Activated T-helper 2 cell treated with anti-CD3 and anti-CD28 coated beads, Interferon-gamma antibody, Interleukin-2, Interleukin-4, amounts not matched to agents 10 μg/mL and 5 μg/mL and 100 μg/mL, durations not matched to agents 14 hours and 24 hours and 36 hours (primary cell): ENCODE data around the gene CEP55. TPM values are rescaled to one million over a fixed set of nuclear protein-coding genes. Genes with fewer than 3 reads are reported as not detected.
"Not testable (repeated sequence)": the region's sequence is repeated elsewhere in the genome, so short reads cannot be mapped to it uniquely, and the experiment has no call there.

Experiments
- DNase-seq: peaks from one replicate; pipeline ENCODE4 v3.0.0; 2021; ENCODE audit warnings: low spot score
- H3K27ac Mint-ChIP-seq: one replicate; pipeline ENCODE4 v1.8.0; 2021; ENCODE audit warnings: mixed read lengths
- H3K27me3 Mint-ChIP-seq: one replicate; pipeline ENCODE4 v1.8.0; 2021; ENCODE audit warnings: low read depth, mixed read lengths
- H3K36me3 Mint-ChIP-seq: one replicate; pipeline ENCODE4 v1.8.0; 2021; ENCODE audit warnings: low read depth, mixed read lengths
- H3K4me1 Mint-ChIP-seq: one replicate; pipeline ENCODE4 v1.8.0; 2021; ENCODE audit warnings: low read depth, mixed read lengths
- H3K4me3 Mint-ChIP-seq: one replicate; pipeline ENCODE4 v1.8.0; 2021; ENCODE audit warnings: low read depth, mild to moderate bottlenecking, moderate library complexity, mixed read lengths
- H3K9me3 Mint-ChIP-seq: one replicate; pipeline ENCODE4 v1.8.0; 2021; ENCODE audit warnings: mixed read lengths
- intact Hi-C: fragments of 100-400 bp; cut with micrococcal nuclease; formaldehyde crosslinking; loops from one replicate; pipeline ENCODE4 v1.15.1; 2023
- total RNA-seq: library from RNA; stranded (reverse); gene quantifications from 2 replicates; pipeline ENCODE4 v1.2.3, GENCODE V29; 2022

CEP55 gene
- total RNA-seq, 1 donor from 2014 or later = 72.6 TPM

- H3K9me3 Mint-ChIP-seq = no peaks in the 10 kb centered on the region
- peaks cover 5% of the 10 kb centered on the region for H3K36me3 Mint-ChIP-seq
- H3K27ac Mint-ChIP-seq = no peak overlapping the region
- no peaks in the 10 kb centered on the region for H3K27me3 Mint-ChIP-seq
- peaks cover 25% of the 10 kb centered on the region for H3K4me1 Mint-ChIP-seq
- no peak overlapping the region for H3K4me3 Mint-ChIP-seq
- DNase-seq = no peak
- intact Hi-C loops = no loop called here
These were observed 34.0 kb upstream of the CEP55 start for GRCh38 chr10:93462371-93462770.

- intact Hi-C loops = no loop called here
- Mint-ChIP-seq H3K36me3 (peaks cover 7% of the 10 kb centered on the region), H3K4me1 (peaks cover 25% of the 10 kb centered on the region), H3K4me3 (no peak overlapping the region), H3K27me3 (no peaks in the 10 kb centered on the region), H3K27ac (peak overlapping the region; percentile 29), H3K9me3 (no peaks in the 10 kb centered on the region)
- no peak for DNase-seq
These were observed 33.5 kb upstream of the CEP55 start for GRCh38 chr10:93462881-93463280.

- Mint-ChIP-seq H3K4me3 (no peak overlapping the region), H3K9me3 (no peaks in the 10 kb centered on the region), H3K36me3 (peaks cover 15% of the 10 kb centered on the region), H3K4me1 (peaks cover 30% of the 10 kb centered on the region), H3K27ac (peak overlapping the region; percentile 7), H3K27me3 (no peaks in the 10 kb centered on the region)
- DNase-seq = no peak
- intact Hi-C loops = no loop called here
These were observed 32.5 kb upstream of the CEP55 start for GRCh38 chr10:93463723-93464476.

- peaks cover 14% of the 10 kb centered on the region for H3K36me3 Mint-ChIP-seq
- intact Hi-C loops = no loop called here
- H3K4me1 Mint-ChIP-seq = peaks cover 27% of the 10 kb centered on the region
- no peak for DNase-seq
- no peak overlapping the region for H3K4me3 Mint-ChIP-seq
- H3K9me3 Mint-ChIP-seq = no peaks in the 10 kb centered on the region
- H3K27me3 Mint-ChIP-seq = no peaks in the 10 kb centered on the region
- H3K27ac Mint-ChIP-seq = no peak overlapping the region
These were observed 31.5 kb upstream of the CEP55 start for GRCh38 chr10:93464776-93465388.

- Mint-ChIP-seq H3K27me3 (no peaks in the 10 kb centered on the region), H3K36me3 (peaks cover 10% of the 10 kb centered on the region), H3K4me1 (peaks cover 25% of the 10 kb centered on the region), H3K4me3 (no peak overlapping the region), H3K9me3 (peaks cover 3% of the 10 kb centered on the region), H3K27ac (no peak overlapping the region)
- intact Hi-C loops = no loop called here
- DNase-seq = no peak
These were observed 30.4 kb upstream of the CEP55 start for GRCh38 chr10:93465806-93466675.

GRCh38 chr10:93467635-93468034 lies 28.8 kb upstream of the CEP55 start:
- H3K27me3 Mint-ChIP-seq, H3K27ac Mint-ChIP-seq, DNase-seq, H3K9me3 Mint-ChIP-seq, intact Hi-C loops, H3K4me3 Mint-ChIP-seq: not testable (repeated sequence)
- H3K36me3 Mint-ChIP-seq = peaks cover 16% of the 10 kb centered on the region
- peaks cover 16% of the 10 kb centered on the region for H3K4me1 Mint-ChIP-seq

GRCh38 chr10:93468461-93469213 lies 27.8 kb upstream of the CEP55 start:
- DNase-seq = no peak
- no peaks in the 10 kb centered on the region for H3K27me3 Mint-ChIP-seq
- no peak overlapping the region for H3K4me3 Mint-ChIP-seq
- peaks cover 12% of the 10 kb centered on the region for H3K4me1 Mint-ChIP-seq
- H3K9me3 Mint-ChIP-seq = peaks cover 3% of the 10 kb centered on the region
- H3K27ac Mint-ChIP-seq = no peak overlapping the region
- intact Hi-C loops = no loop called here
- H3K36me3 Mint-ChIP-seq = peaks cover 19% of the 10 kb centered on the region

GRCh38 chr10:93469454-93469853 lies 27.0 kb upstream of the CEP55 start:
- no peak overlapping the region for H3K4me3 Mint-ChIP-seq
- H3K36me3 Mint-ChIP-seq = peaks cover 19% of the 10 kb centered on the region
- peaks cover 7% of the 10 kb centered on the region for H3K4me1 Mint-ChIP-seq
- H3K27ac Mint-ChIP-seq = no peak overlapping the region
- peaks cover 3% of the 10 kb centered on the region for H3K9me3 Mint-ChIP-seq
- no peaks in the 10 kb centered on the region for H3K27me3 Mint-ChIP-seq
- DNase-seq = no peak
- intact Hi-C loops = no loop called here

GRCh38 chr10:93471110-93471651 lies 25.2 kb upstream of the CEP55 start:
- intact Hi-C loops = no loop called here
- peak overlapping the region; percentile 22 for H3K27ac Mint-ChIP-seq

GRCh38 chr10:93473161-93473560 lies 23.3 kb upstream of the CEP55 start:
- Mint-ChIP-seq H3K4me1 (peaks cover 8% of the 10 kb centered on the region), H3K27me3 (no peaks in the 10 kb centered on the region), H3K9me3 (peaks cover 3% of the 10 kb centered on the region), H3K4me3 (no peak overlapping the region), H3K27ac (no peak overlapping the region), H3K36me3 (peaks cover 18% of the 10 kb centered on the region)
- no peak for DNase-seq
- intact Hi-C loops = no loop called here

More at GRCh38 chr10:93471110-93471651, 25.2 kb upstream of the CEP55 start:
- Mint-ChIP-seq H3K27me3 (no peaks in the 10 kb centered on the region), H3K4me1 (peaks cover 9% of the 10 kb centered on the region), H3K9me3 (peaks cover 3% of the 10 kb centered on the region), H3K4me3 (no peak overlapping the region), H3K36me3 (peaks cover 19% of the 10 kb centered on the region)
- no peak for DNase-seq

GRCh38 chr10:93473804-93474472 lies 22.5 kb upstream of the CEP55 start:
- Mint-ChIP-seq H3K9me3 (peaks cover 3% of the 10 kb centered on the region), H3K36me3 (peaks cover 13% of the 10 kb centered on the region), H3K4me3 (no peak overlapping the region), H3K4me1 (peaks cover 3% of the 10 kb centered on the region), H3K27ac (no peak overlapping the region), H3K27me3 (no peaks in the 10 kb centered on the region)
- intact Hi-C loops = no loop called here
- no peak for DNase-seq

GRCh38 chr10:93475227-93475626 lies 21.2 kb upstream of the CEP55 start:
- H3K27me3 Mint-ChIP-seq = no peaks in the 10 kb centered on the region
- H3K4me1 Mint-ChIP-seq = peaks cover 12% of the 10 kb centered on the region
- H3K4me3 Mint-ChIP-seq = no peak overlapping the region
- no peak overlapping the region for H3K27ac Mint-ChIP-seq
- no peak for DNase-seq
- H3K36me3 Mint-ChIP-seq = peaks cover 15% of the 10 kb centered on the region
- H3K9me3 Mint-ChIP-seq = peaks cover 3% of the 10 kb centered on the region
- intact Hi-C loops = no loop called here
